ENCODE results near the gene APEH. TPM values are rescaled to one million over a fixed set of nuclear protein-coding genes. Genes with fewer than 3 reads are reported as not detected.

APEH gene
- total RNA-seq, 1 experiment from 2014 or later = 215 TPM

GRCh38 chr3:49625071-49625470, 49.1 kb upstream of the APEH start:
- Histone ChIP-seq H2BK12ac (ENCODE audit: insufficient read length, low read depth, low read length) (no peak overlapping the region), H3K23ac (ENCODE audit: insufficient read length, low read depth, low read length) (no peak overlapping the region), H2BK15ac (ENCODE audit: low read depth, low read length) (no peak overlapping the region), H3K27me3 (ENCODE audit: insufficient read depth, low read length) (no peaks in the 10 kb centered on the region), H3K14ac (ENCODE audit: insufficient read depth, low read length) (no peak overlapping the region), H4K91ac (ENCODE audit: insufficient read length, low read depth, low read length) (no peak overlapping the region), H4K8ac (replicated peaks; ENCODE audit: insufficient read length, low read depth, low read length) (no peak overlapping the region), H4K5ac (ENCODE audit: insufficient read length, low read depth, low read length) (no peak overlapping the region), H2BK120ac (ENCODE audit: low read depth, low read length, poor library complexity, severe bottlenecking) (no peak overlapping the region), H3K27ac (ENCODE audit: insufficient read length, low read depth, low read length) (no peak overlapping the region), H4K20me1 (ENCODE audit: control insufficient read depth, insufficient read depth, insufficient read length) (no peaks in the 10 kb centered on the region), H3K4ac (ENCODE audit: low read depth, low read length) (no peak overlapping the region), H3T11ph (ENCODE audit: low read length) (no peak overlapping the region), H3K18ac (ENCODE audit: insufficient read length, low read depth, low read length) (no peak overlapping the region), H2AK5ac (ENCODE audit: insufficient read length, low read length) (no peak overlapping the region), H2BK20ac (ENCODE audit: low read depth, low read length, poor library complexity, severe bottlenecking) (no peak overlapping the region), H3K79me2 (ENCODE audit: insufficient read depth, low read length) (no peaks in the 10 kb centered on the region), H3K56ac (ENCODE audit: insufficient read length, low read depth, low read length) (no peak overlapping the region), H3K4me2 (ENCODE audit: insufficient read depth, insufficient read length, low read length) (no peak overlapping the region), H3K23me2 (ENCODE audit: insufficient read length, low read depth, low read length, poor library complexity, severe bottlenecking) (no peaks in the 10 kb centered on the region), H3K79me1 (ENCODE audit: insufficient read depth, low read depth, low read length, poor library complexity, severe bottlenecking) (no peaks in the 10 kb centered on the region), H2AFZ (ENCODE audit: low read length) (no peak overlapping the region), H3K9me3 (ENCODE audit: control insufficient read depth, low read depth, low read length) (no peaks in the 10 kb centered on the region), H2BK5ac (ENCODE audit: insufficient read length, low read length) (no peak overlapping the region), H3K9ac (ENCODE audit: extremely low read depth, insufficient read length, low read length) (no peak overlapping the region), H3K4me1 (ENCODE audit: insufficient read depth, low read length) (no peaks in the 10 kb centered on the region)
- H3K36me3 Mint-ChIP-seq (ENCODE audit: insufficient read depth in 1 of 3, low read depth in 3 of 3) = no peaks in the 10 kb centered on the region
- no peak for TF ChIP-seq CTCF (conservative IDR thresholded peaks at IDR 0.05)
- H3K27ac Mint-ChIP-seq = peak overlapping the region in 1 of 3 experiments; percentile 33; a peak in 1 of 7 replicates
- WGBS (ENCODE audit: extremely low coverage, insufficient read length, low lambda C conversion rate) = no CpG with 5 or more reads among the region's 13 CpGs
- H3K4me1 Mint-ChIP-seq = no peaks in the 10 kb centered on the region
- H3K4me3 Mint-ChIP-seq = no peak overlapping the region
- H3K9me3 Mint-ChIP-seq = no peaks in the 10 kb centered on the region
- no peak for DNase-seq
- no peaks in the 10 kb centered on the region; the same call in 1 of the 2 replicates for H3K27me3 Mint-ChIP-seq (ENCODE audit: low read depth)
